ENCODE measurements around the gene GPR39. TPM values are rescaled to one million over a fixed set of nuclear protein-coding genes. Genes with fewer than 3 reads are reported as not detected.

GPR39 gene
- total RNA-seq, 3 donors from 2014 or later (not counting 1 experiment from before 2014, with no cell fraction given): not detected

DNA sequence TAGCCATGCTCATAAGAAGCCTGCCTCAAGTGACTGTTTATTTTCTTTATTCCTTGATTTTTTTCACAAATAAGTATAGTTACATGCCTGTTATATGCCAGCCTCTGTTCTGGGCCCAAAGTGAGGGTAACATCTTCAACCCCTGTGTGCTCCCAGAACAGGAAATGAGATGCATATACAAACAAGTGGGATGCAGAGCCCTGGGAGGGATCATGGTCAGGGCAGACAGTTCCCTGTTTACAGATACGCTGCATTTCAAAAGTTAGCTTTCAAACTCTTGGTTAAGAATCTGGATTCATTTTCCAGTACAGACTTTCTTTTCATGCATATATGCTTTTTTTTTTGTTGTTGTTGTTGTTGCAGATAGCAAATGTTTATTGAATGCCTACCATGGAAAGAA is 24.4 kb downstream of the GPR39 start:
- no peak overlapping the region for H3K4me3 Mint-ChIP-seq
- Histone ChIP-seq H3K27me3 (ENCODE audit: control insufficient read depth, insufficient read depth, low read length) (no peaks in the 10 kb centered on the region), H3K4me3 (ENCODE audit: low read length) (no peak overlapping the region), H3K4me1 (ENCODE audit: control insufficient read depth, insufficient read depth, low read length) (no peaks in the 10 kb centered on the region), H3K9me3 (ENCODE audit: control insufficient read depth, insufficient read depth, low read length) (no peaks in the 10 kb centered on the region), H3K27ac (ENCODE audit: low read length) (no peak overlapping the region), H3K36me3 (ENCODE audit: control insufficient read depth, insufficient read depth, low read length) (no peaks in the 10 kb centered on the region)
- peaks cover 2 to 6% of the 10 kb centered on the region in 2 donors for H3K9me3 Mint-ChIP-seq
- H3K27ac Mint-ChIP-seq: no peak overlapping the region
- no peak for DNase-seq
- ATAC-seq: no peak
- H3K4me1 Mint-ChIP-seq: no peaks in the 10 kb centered on the region
- intact Hi-C loops (cut with micrococcal nuclease): no loop called here
- TF ChIP-seq, protein P1, sequence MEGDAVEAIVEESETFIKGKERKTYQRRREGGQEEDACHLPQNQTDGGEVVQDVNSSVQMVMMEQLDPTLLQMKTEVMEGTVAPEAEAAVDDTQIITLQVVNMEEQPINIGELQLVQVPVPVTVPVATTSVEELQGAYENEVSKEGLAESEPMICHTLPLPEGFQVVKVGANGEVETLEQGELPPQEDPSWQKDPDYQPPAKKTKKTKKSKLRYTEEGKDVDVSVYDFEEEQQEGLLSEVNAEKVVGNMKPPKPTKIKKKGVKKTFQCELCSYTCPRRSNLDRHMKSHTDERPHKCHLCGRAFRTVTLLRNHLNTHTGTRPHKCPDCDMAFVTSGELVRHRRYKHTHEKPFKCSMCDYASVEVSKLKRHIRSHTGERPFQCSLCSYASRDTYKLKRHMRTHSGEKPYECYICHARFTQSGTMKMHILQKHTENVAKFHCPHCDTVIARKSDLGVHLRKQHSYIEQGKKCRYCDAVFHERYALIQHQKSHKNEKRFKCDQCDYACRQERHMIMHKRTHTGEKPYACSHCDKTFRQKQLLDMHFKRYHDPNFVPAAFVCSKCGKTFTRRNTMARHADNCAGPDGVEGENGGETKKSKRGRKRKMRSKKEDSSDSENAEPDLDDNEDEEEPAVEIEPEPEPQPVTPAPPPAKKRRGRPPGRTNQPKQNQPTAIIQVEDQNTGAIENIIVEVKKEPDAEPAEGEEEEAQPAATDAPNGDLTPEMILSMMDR (IDR thresholded peaks at IDR 0.05): no peak
- H3K27me3 Mint-ChIP-seq (ENCODE audit: low read depth in 2 of 2): no peaks in the 10 kb centered on the region
- WGBS (ENCODE audit: insufficient coverage): 92% methylated on average over 1 of the region's 1 CpG
- H3K36me3 Mint-ChIP-seq: no peaks in the 10 kb centered on the region

DNA sequence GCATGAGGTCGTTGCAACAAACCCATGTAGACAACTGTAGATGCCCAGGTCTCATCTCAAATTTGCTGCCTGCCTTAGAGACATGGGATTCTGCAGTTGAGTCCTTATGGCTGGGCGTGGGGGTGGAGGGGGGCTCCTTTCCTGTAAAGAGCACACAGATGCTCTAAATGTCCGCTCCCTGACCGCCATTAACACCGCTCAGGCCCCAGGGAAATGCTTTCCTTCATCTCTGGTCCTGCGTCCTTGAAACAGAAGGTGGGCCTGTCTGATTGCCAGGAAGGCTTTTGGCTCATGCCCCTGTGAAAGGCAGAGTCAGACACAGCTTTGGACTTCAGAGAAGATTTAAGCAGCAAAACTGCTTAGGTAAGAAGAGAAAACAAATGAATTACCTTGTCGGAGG is 25.7 kb downstream of the GPR39 start:
- TF ChIP-seq, protein P1 (IDR thresholded peaks at IDR 0.05): no peak
- H3K9me3 Mint-ChIP-seq: peaks cover 6% of the 10 kb centered on the region in 2 donors
- Histone ChIP-seq H3K4me3 (ENCODE audit: low read length) (no peak overlapping the region), H3K9me3 (ENCODE audit: control insufficient read depth, insufficient read depth, low read length) (no peaks in the 10 kb centered on the region), H3K4me1 (ENCODE audit: control insufficient read depth, insufficient read depth, low read length) (no peaks in the 10 kb centered on the region), H3K27ac (ENCODE audit: low read length) (no peak overlapping the region), H3K36me3 (ENCODE audit: control insufficient read depth, insufficient read depth, low read length) (no peaks in the 10 kb centered on the region), H3K27me3 (ENCODE audit: control insufficient read depth, insufficient read depth, low read length) (no peaks in the 10 kb centered on the region)
- no peaks in the 10 kb centered on the region for H3K4me1 Mint-ChIP-seq
- H3K4me3 Mint-ChIP-seq: no peak overlapping the region
- no peak for DNase-seq
- no peak overlapping the region for H3K27ac Mint-ChIP-seq
- 63% methylated on average over 7 of the region's 7 CpGs for WGBS (ENCODE audit: insufficient coverage)
- intact Hi-C loops (cut with micrococcal nuclease): no loop called here
- H3K27me3 Mint-ChIP-seq (ENCODE audit: low read depth in 2 of 2): no peaks in the 10 kb centered on the region
- no peaks in the 10 kb centered on the region for H3K36me3 Mint-ChIP-seq
- ATAC-seq: no peak

DNA sequence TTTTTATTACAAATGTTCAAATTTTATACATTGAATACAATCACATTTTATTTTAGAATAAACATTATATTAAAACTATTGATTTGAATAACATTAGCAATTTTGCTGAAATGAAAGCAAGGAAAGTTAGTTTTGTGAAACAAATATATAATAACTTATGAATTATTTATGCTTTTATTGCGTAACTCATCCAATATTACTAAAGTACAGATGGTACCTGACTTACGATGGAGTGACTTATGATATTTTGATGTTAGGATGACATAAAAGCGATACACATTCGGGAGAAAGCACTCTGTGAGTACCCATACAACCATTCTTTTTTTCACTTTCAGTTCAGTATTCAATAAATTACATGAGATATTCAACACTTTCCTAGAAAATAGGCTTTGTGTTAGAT is 26.5 kb downstream of the GPR39 start:
- DNase-seq: no peak
- WGBS (ENCODE audit: insufficient coverage): no CpG with 5 or more reads among the region's 4 CpGs
- H3K27ac ChIP-seq (ENCODE audit: low read length): no peak overlapping the region
- no peaks in the 10 kb centered on the region for H3K27me3 ChIP-seq (ENCODE audit: control insufficient read depth, insufficient read depth, low read length)
- TF ChIP-seq, protein P1 (IDR thresholded peaks at IDR 0.05): no peak
- Mint-ChIP-seq H3K9me3 (peaks cover 6% of the 10 kb centered on the region in 2 donors), H3K27me3 (ENCODE audit: low read depth in 2 of 2) (no peaks in the 10 kb centered on the region), H3K27ac (no peak overlapping the region), H3K36me3 (no peaks in the 10 kb centered on the region), H3K4me1 (no peaks in the 10 kb centered on the region), H3K4me3 (no peak overlapping the region)
- intact Hi-C loops (cut with micrococcal nuclease): no loop called here
- no peaks in the 10 kb centered on the region for H3K4me1 ChIP-seq (ENCODE audit: control insufficient read depth, insufficient read depth, low read length)
- ATAC-seq: no peak
- no peak overlapping the region for H3K4me3 ChIP-seq (ENCODE audit: low read length)
- H3K9me3 ChIP-seq (ENCODE audit: control insufficient read depth, insufficient read depth, low read length): no peaks in the 10 kb centered on the region
- no peaks in the 10 kb centered on the region for H3K36me3 ChIP-seq (ENCODE audit: control insufficient read depth, insufficient read depth, low read length)

DNA sequence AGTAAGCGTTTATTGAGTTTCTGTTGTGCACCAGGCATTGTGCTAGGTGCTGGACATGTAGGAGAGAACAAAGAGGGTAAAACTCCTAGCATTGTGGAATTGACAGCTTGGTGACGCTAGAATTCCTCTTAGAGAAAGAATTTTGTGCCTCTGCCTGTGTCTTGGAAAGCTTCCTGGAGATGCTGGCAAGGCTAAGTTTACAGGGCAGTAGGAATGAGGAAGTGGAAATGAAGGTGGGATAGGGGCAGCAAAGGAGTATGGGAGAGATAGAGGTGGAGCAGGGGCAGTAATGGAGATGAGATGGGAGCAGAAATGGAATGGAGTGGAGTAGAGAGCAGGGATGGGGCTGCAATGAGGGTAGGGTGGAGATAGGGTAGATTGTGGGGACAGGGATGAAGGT is 29.8 kb downstream of the GPR39 start:
- WGBS (ENCODE audit: insufficient coverage): 87% methylated on average over 2 of the region's 2 CpGs
- no peak for ATAC-seq
- intact Hi-C loops (cut with micrococcal nuclease): no loop called here
- Mint-ChIP-seq H3K4me1 (no peaks in the 10 kb centered on the region), H3K27me3 (ENCODE audit: low read depth in 2 of 2) (no peaks in the 10 kb centered on the region), H3K27ac (no peak overlapping the region), H3K4me3 (no peak overlapping the region), H3K36me3 (no peaks in the 10 kb centered on the region), H3K9me3 (peaks cover 7 to 8% of the 10 kb centered on the region in 2 donors)
- no peak for DNase-seq
- no peaks in the 10 kb centered on the region for H3K4me1 ChIP-seq (ENCODE audit: control insufficient read depth, insufficient read depth, low read length)
- H3K9me3 ChIP-seq (ENCODE audit: control insufficient read depth, insufficient read depth, low read length): no peaks in the 10 kb centered on the region
- no peaks in the 10 kb centered on the region for H3K27me3 ChIP-seq (ENCODE audit: control insufficient read depth, insufficient read depth, low read length)
- H3K4me3 ChIP-seq (ENCODE audit: low read length): no peak overlapping the region
- H3K36me3 ChIP-seq (ENCODE audit: control insufficient read depth, insufficient read depth, low read length): no peaks in the 10 kb centered on the region
- TF ChIP-seq, protein P1 (IDR thresholded peaks at IDR 0.05): no peak
- H3K27ac ChIP-seq (ENCODE audit: low read length): no peak overlapping the region

Measured in natural killer cell (primary cell).